Fibroblast of the aortic adventitia (primary cell): Measurements from ENCODE around the gene ERN2. TPM values are rescaled to one million over a fixed set of nuclear protein-coding genes. Genes with fewer than 3 reads are reported as not detected.

Experiments
- DNase-seq: peaks from one replicate; pipeline ENCODE4 v3.0.0-alpha.2; 2010; ENCODE audit warnings: low read depth
- H3K4me3 ChIP-seq: 2 replicates; pipeline ENCODE4 v1.5.1; 2011; ENCODE audit warnings: low read depth, mild to moderate bottlenecking, control low read depth, low read length, moderate library complexity
- total RNA-seq: library from RNA; depleted of rRNA; stranded (reverse); fragments of >200 nt; gene quantifications from 2 replicates; pipeline ENCODE4 v1.2.3, GENCODE V29; 2012; ENCODE audit warnings: low replicate concordance
- TF ChIP-seq, protein P1 (sequence below): IDR thresholded peaks from 2 replicates; pipeline ENCODE4 v1.5.1; 2011; ENCODE audit warnings: mild to moderate bottlenecking, low read length, control low read depth, inconsistent platforms; ENCODE audit not compliant: insufficient read depth

The ERN2 gene
- total RNA-seq, 1 donor = not detected

DNA sequence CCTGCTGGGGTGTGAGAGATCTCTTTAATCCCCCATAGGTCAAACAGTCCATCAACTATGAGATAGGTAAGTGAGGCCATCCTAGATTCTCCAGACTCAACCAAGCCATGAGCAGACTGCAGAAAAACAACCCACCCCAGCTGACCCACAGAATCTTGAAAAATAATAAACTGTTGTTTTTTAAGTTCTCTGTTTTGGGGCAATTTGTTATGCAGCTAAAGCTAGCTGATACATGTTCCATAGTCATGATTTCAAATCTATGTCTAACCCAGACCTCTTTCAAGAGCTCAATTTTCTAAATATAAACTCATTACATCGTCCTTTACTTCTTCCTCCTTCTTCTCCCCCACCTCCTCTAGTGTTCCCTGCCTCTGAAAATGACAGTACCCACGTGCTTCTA, 10.1 kb downstream of the ERN2 start:
- TF ChIP-seq, protein P1, sequence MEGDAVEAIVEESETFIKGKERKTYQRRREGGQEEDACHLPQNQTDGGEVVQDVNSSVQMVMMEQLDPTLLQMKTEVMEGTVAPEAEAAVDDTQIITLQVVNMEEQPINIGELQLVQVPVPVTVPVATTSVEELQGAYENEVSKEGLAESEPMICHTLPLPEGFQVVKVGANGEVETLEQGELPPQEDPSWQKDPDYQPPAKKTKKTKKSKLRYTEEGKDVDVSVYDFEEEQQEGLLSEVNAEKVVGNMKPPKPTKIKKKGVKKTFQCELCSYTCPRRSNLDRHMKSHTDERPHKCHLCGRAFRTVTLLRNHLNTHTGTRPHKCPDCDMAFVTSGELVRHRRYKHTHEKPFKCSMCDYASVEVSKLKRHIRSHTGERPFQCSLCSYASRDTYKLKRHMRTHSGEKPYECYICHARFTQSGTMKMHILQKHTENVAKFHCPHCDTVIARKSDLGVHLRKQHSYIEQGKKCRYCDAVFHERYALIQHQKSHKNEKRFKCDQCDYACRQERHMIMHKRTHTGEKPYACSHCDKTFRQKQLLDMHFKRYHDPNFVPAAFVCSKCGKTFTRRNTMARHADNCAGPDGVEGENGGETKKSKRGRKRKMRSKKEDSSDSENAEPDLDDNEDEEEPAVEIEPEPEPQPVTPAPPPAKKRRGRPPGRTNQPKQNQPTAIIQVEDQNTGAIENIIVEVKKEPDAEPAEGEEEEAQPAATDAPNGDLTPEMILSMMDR = no peak
- DNase-seq = no peak
- no peak overlapping the region for H3K4me3 ChIP-seq

DNA sequence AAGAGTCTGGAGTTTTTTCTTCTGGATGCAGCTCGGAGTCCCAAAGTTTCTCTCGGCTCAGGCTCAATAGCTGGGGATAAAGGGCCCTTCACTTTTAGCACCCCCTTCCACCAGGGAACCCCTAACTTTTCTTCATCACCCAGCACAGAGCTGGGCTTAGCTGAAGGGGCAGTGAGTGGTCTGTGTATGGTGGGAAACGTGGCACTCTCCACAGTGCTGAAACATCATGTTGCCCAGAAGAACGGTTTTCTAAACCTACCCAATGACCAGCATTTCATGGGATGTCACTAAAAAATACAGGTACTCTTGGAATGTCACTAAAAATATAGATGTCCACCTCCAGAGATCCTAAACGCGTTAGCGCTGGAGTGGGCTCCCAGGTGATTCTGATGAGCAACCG, 12.0 kb downstream of the ERN2 start:
- TF ChIP-seq, protein P1 = no peak
- DNase-seq = no peak

DNA sequence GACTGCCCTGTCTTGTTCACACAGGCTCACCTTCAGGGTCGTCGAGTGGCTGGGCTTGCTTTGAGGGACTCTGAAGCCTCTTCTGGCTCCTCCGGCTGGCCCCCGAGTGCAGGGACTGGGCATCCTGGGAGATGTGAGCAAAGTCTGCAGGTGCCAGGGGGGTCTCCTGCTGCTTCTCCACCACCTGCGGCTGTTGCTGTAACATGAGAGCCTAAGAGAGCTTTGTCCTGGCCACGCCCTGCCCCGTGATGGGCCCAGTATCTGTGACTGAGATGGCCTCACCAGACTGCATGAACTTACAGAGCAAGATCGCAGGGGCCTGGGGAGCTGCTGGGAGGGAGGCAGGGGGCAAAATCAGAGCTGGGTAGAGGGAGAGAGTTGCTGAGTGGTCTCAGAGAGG, 12.5 kb downstream of the ERN2 start:
- no peak overlapping the region for H3K4me3 ChIP-seq
- DNase-seq = no peak
- TF ChIP-seq, protein P1 = no peak

More for the DNA sequence above, 12.0 kb downstream of the ERN2 start:
- H3K4me3 ChIP-seq = no peak overlapping the region

DNA sequence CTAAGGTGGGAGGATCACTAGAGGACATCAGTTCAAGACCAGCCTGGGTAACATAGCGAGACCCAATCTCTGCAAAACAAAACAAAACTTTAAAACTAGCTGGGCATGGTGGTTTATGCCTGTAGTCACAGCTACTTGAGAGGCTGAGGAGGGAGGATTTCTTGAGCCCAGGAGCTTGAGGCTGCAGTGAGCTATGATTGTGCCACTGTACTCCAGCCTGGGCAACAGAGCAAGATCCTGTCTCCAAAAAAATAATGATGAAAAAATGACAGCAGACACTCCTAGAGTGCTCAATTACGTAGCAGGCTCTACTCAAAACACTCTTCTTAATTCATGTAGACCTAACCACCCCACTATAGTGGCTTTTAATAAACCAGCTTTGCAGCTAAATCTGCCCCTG, 12.9 kb downstream of the ERN2 start:
- TF ChIP-seq, protein P1 = no peak
- DNase-seq = no peak
- no peak overlapping the region for H3K4me3 ChIP-seq

DNA sequence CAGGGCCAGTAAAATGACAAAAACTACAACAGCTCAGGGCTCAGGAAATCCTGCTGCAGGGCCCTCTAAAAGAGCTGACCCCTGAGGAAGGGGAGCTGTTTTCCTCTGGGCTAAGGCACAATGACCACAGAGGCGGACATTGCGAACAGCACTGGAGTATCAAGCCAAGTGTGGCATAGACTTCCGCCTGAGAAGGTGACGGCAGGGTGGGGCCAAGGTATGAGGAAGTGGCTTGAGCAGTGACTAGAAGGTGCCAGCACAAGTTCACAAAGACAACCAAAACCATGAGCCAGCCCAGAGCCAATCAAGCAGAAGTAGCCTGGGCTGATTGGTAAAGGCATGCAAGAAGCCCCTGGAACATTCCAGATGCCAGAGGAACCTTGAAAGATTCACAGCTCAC, 13.9 kb downstream of the ERN2 start:
- TF ChIP-seq, protein P1 = no peak
- no peak overlapping the region for H3K4me3 ChIP-seq
- no peak for DNase-seq

DNA sequence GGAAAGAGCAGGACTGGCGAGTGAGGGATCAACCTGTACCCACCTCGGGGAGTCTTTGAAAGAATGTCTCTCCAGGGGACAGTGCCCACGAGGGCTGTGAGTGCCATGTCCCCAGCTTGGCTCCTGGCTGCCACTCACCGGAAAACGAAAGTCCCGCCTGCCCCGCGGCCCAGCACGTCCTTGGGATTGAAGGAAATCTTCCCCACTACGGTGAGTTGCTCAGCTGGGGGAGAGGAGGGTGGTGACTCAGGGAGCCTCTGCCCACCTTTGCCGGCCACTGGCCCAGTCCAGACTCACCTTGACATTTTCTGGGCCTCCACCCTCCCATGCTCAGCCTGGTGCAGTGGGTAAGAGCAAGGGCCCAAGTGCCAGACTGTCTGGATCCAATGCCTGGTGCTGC, 17.3 kb downstream of the ERN2 start:
- DNase-seq = no peak
- TF ChIP-seq, protein P1 = no peak
- H3K4me3 ChIP-seq = no peak overlapping the region

DNA sequence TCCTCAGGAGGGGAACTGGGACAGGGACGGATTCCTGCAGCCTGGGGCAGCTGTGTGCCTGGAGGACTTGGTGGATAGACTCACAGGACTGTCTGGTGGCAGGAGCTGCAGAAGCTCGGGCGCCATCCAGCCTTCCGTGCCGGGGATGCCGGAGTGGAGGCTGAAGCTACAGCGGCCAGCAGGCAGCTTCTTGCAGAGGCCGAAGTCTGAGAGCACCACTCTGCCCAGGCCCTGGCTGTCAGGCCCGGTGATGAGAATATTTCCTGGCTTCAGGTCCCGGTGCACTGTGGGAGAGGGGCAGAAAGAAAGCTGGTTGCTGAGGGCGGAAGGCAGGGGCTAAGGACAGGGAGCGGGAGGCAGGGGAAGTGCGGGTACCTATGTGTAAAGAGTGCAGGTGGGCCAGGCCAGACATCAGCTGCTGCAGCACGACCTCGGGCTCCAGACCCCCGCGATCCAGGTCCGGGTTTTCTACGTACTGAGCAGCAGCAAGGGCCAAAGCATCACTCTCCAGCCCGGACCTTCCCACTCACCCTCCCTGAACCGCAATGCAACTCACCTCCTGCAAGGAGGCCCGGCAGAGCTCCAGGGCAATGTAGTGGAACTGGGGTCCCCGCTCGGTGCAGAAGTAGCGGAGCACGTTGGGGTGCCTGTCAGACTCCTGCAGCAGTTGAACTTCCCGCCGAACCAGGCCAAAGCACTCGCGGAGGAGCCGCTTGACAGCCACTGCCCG, 18.2 kb downstream of the ERN2 start:
- TF ChIP-seq, protein P1 = no peak
- peak; percentile 28 for DNase-seq
- H3K4me3 ChIP-seq = no peak overlapping the region
